IPS DF 19.7 (cell line): ENCODE measurements around the gene PYCR2.
"Not testable (repeated sequence)": the region's sequence is repeated elsewhere in the genome, so short reads cannot be mapped to it uniquely, and the experiment has no call there.

Source experiments
- DNase-seq: peaks from one replicate; pipeline ENCODE4 v3.0.0-alpha.2; 2013; ENCODE audit warnings: low read depth, low spot score

Gene PYCR2

GRCh38 chr1:225942574-225942973, 18.5 kb upstream of the PYCR2 start:
- no peak for DNase-seq

GRCh38 chr1:225941942-225942222, 17.8 kb upstream of the PYCR2 start:
- DNase-seq, result no peak

DNA sequence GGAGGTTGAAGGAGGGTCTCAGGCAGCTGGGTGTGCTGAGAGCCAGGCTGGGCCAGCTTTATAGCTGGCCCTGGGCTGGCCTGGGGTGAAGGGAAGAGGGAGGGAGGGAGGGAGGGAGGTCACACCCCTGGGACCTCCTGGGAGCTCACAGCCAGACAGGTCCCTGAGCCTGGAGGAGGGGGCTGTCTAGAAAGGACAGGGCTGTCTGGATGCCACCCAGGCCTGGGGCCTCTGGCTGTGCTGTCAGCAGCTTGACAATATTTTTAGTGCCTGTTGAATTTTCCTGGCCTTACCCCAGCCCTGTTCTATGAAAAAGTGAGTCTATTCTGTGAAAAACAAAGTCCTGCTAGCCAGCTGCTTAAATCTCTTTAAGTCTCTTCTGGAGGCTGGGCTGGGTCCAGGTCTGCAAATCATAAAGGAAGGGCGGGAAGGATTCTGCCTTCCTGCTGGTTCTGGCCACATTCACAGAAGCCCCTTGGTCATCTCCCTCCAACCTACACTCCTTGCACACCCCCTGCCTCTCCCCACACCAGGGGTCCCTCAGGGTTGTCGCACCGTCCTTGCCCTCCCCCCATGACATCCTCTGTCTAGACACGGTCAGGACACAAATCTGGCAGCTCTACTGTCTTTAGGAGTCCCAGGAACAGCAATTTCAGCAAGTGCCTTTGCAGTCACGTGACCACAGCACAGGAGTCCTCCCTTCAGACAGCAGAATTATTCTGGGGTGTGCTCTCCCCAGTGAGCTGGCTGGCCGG, 17.3 kb upstream of the PYCR2 start, which contains the start of gene LEFTY2:
TSS of gene LEFTY2 (minus strand) at position 34 of the 755 bp plus-strand sequence. CDS start 80 bp downstream, outside the sequence.
- no peak for DNase-seq

DNA sequence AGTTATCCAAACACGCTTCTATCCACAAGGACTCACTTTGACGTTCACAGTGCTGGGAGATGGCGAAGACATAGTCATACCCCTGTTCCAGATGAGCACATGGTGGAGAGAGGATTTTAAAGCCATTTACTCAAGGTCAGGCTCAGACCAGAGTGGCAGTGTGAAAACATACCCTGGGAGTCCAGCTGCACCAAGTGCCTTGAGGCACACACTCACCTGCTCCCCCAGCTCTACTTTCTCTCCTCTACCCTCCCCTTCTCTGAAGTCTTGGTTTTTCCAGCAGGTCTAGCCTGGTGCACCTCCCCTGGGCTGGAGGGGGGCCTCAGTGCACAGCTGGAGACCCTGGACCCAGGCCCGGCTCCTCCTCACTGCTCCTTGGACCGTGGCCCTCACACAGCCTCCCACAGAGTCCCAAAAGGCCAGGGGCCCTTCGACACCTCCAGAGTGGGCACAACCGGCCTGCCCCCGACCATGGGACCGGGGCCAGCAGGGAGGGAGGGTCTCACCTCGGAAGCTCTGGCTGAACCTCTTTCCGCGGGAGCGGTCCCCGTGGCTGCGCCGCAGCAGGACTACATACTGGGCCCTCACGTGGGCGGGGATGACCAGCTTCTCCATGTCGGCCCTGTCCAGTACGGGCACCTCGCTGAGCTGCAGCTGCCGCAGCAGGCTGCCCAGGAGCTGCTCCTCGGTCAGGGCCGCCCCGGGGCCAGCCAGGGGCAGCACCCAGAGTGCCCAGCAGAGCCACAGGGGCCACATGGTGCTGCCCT, 16.5 kb upstream of the PYCR2 start:
- no peak for DNase-seq

GRCh38 chr1:225939939-225940310, 15.9 kb upstream of the PYCR2 start:
- not testable (repeated sequence) for DNase-seq

GRCh38 chr1:225939097-225939938, 15.3 kb upstream of the PYCR2 start:
- not testable (repeated sequence) for DNase-seq

- DNase-seq, result no peak
Measured at GRCh38 chr1:225937048-225937968, 13.3 kb upstream of the PYCR2 start.

- no peak for DNase-seq
Measured at GRCh38 chr1:225936523-225936922, 12.5 kb upstream of the PYCR2 start.

- DNase-seq, result not testable (repeated sequence)
Measured at GRCh38 chr1:225936086-225936485, 12.0 kb upstream of the PYCR2 start.

GRCh38 chr1:225934711-225935110, 10.7 kb upstream of the PYCR2 start:
- DNase-seq, result no peak

DNA sequence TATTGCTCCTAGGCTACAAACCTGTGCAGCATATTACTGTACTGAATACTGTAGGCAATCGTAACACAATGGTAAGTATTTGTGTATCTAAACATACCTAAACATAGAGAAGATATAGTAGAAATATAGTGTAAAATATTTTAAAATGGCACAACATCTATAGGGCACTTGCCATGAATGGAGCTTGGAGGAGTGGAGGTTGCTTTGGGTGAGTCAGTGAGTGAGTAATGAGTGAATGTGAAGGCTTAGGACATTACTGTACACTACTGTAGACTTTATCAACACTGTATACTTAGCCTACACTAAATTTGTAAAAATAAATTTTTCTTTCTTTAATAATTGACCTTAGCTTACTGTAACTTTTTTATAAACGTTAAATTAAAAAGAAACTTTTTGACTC, 9.0 kb upstream of the PYCR2 start:
- DNase-seq, result no peak

DNA sequence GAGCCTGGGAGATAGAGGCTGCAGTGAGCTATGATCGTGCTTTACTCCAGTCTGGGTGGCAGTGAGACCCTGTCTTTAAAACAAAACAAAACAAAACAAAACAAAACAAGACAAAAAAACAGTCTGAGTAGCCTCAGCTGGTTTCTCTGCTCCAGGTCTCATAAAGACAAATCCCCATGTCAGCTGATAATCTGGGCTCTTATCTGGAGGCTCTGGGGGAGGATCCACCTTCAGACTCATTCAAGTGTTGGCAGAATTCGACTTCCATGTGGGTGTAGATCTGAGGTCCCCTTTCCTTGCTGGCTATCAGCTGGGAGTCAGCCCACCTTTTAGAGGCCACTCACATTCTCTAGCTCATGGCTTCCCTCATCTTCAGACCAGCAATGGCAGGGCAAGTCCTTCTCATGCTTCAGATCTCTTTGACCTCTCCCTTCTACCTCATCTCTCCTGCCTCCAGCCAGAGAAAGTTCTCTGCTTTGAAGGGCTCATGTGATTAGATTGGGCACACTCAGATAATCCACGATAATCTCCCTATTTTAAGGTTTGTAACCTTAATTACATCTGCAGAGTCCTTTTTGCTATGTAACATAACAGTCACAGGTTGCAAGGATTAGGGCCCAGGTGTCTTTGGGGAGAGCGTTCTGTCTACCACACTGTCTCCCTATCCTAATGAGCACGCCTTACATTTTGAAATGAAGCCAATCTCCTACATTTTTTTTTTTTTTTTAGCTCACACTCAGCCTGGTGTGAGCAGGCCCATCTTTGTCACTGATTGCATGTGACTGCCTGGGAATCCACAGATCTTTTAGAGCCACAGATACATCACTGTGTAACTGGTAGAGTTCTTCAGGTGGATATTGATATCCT, 7.5 kb upstream of the PYCR2 start:
- DNase-seq, result no peak

- DNase-seq, result no peak
Measured at GRCh38 chr1:225930566-225930965, 6.5 kb upstream of the PYCR2 start.

DNA sequence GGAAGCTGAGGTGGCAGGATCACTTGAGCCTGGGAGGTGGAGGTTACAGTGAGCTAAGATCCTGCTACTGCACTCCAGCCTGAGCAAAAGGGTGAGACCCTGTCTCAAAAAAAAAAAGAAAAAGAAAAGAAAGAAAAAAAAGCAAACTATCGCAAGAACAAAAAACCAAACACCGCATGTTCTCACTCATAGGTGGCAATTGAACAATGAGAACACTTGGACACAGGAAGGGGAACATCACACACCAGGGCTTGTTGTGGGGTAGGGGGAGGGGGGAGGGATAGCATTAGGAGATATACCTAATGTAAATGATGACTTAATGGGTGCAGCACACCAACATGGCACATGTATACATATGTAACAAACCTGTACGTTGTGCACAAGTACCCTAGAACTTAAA, 5.4 kb upstream of the PYCR2 start:
- not testable (repeated sequence) for DNase-seq

DNA sequence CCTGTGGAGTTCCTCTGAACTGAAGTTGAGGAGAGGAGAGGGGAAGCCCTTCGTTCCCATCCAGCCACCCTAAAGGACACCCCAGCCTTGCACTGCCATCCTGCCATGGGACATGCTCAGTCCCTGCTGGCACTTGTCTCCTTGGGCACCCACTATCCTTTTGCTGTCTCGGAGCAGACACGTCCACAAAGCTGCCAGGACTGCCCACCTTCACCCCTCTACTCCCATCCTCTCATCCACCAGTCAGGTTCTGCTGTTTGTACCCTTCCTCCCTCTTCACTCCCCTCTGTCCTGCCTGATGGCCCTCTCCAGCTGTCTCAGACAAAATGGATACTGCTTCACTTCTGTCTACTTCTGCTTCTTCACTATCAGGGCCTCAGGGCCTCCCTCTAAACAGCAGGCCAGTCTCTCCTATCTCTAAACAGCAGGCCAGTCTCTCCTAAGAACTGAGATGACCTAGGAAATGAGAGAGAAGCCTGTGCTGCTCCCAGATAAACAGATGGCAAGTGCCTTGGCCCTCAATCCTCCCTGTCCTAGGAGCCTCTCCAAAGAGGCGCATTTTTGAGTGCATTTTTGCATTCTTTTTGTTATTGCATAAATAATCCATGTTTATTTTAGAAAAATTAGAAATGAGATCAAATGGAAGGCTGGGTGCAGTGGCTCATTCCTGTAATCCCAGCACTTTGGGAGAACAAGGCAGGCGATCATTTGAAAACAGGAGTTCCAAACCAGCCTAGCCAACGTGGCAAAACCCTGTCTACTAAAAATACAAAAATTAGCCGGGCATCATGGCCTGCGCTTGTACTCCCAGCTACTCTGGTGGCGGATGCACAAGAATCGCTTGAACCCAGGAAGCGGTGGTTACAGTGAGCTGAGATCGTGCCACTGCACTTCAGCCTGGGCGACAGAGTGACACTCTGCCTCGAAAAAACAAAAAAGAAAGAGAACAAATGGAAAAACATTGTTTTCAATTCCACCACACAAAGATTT, 4.4 kb upstream of the PYCR2 start:
- DNase-seq, result no peak

DNA sequence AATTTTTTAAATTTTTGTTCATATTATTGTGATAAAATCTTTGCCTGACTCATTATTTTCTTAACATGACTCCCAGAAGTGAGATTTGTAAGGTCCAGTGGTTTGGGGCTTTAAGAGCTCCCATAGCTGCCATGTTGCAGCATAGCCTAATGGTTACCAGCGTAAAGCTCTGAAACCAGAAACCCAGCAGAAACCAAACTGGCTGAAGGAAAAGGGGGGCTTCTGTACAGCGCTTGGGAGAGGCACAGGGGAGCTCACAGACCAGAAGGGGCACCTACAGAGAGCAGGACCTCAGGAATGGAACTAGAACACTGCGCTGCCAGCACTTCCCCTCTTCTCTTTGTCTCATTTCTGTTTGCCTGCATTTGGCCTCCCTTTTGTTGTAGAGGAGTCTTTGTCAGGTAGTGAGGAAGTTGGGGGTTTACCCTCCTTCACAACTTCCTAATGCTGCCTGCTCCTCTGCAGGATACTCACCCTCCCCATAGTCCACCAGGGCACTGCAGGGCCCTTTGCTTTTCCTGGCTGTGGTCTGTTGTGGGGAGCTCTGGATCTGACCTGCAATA, 2.6 kb upstream of the PYCR2 start:
- DNase-seq, result no peak

DNA sequence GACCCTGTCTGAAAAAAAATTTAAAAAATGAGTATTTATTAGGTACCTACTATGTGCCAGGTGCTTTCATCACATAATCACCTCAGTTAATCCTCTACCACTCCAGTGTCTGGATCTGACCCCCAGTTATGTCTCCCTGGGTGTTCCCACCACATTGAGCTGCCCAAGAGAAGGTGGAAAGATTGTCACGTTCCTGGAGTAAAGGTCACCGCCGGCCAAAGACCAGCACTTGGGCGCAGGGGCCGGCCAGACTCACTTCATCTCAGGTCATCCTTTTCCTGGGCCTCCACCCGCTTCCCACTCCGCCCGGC, 714 bp downstream of the PYCR2 start:
- DNase-seq, result no peak

DNA sequence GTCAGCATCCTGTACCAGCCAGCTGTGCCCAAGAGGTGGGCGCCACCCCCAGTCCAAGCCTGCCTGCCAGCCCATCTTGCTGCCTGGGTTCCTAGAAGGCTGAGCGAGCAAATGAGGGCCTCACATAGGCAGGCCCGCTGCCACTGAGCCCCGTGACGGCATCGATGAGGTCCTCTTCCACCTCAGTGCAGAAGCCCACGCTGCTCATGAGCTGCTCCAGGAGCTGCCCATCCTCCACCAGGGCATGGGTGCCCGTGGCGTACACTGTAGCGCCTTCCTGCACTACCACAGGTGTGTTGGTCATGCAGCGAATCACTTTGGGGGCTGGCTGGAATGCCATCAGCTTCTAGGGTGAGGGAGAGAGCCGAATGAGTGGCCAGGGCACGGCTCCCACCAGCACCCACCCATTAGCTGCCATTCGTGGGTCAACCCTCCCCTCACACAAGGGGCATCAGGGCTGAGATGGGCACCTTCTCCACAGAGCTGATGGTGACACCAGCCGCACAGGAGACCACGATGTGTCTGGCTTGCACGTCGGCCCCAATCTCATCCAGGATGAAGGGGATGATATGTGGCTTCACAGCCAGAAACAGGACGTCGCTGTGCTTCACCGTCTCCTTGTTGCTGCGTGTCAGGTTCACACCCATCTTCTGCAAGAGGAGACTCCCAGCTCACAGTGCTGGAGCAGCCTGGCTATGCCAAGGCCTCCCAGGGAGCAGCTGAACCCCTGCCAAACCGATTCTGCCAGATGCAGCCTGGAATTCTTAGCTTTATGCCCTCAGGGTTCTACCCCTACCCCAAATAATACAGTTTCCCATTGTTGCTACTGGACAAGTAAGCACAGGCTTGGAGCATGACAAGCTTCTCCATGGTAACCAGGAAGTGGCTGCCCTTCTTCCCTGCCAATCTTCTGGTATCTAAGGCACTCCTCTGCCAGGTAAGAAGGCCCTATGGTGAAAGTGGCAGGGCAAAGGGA, 2.0 kb downstream of the PYCR2 start:
- DNase-seq, result no peak
